OCI-LY7 (cell line): ENCODE results near the gene S100PBP. TPM values are rescaled to one million over a fixed set of nuclear protein-coding genes. Genes with fewer than 3 reads are reported as not detected.

Experiments used
- BruUV-seq: library from RNA; stranded (reverse); fragments of 400-500 nt; replicated peaks from 2 replicates; lab custom pipeline; 2021; lab: Mats Ljungman, UMichigan
- CTCF ChIA-PET: fragments of 300-600 bp; sonication (Branson Sonifier 250); formaldehyde crosslinking; loops from one replicate; lab custom pipeline; 2022; ENCODE audit warnings: antibody characterized with exemption; ENCODE audit not compliant: unreplicated experiment; lab: Charles Lee
- POLR2A ChIA-PET: fragments of 300-600 bp; sonication (Branson Sonifier 250); formaldehyde crosslinking; loops from one replicate; lab custom pipeline; 2022; ENCODE audit warnings: antibody characterized with exemption; lab: Charles Lee
- DNase-seq: peaks from one replicate; pipeline ENCODE4 v3.0.0-alpha.2; 2015; ENCODE audit warnings: low spot score
- H2AFZ ChIP-seq: fragments of 200-600 bp; sonication (generic), shearing (Covaris generic); 2 replicates; pipeline ENCODE4 v1.6.1; 2014; ENCODE audit warnings: mild to moderate bottlenecking, antibody characterized with exemption, low read length, moderate library complexity
- H3K27ac ChIP-seq: fragments of 200-600 bp; sonication (generic); 2 replicates; pipeline ENCODE4 v1.5.1; 2014; ENCODE audit warnings: mixed run types, low read depth, mild to moderate bottlenecking, moderate library complexity, low read length, inconsistent platforms; ENCODE audit not compliant: poor library complexity, severe bottlenecking
- H3K36me3 ChIP-seq: fragments of 200-600 bp; sonication (generic); 2 replicates; pipeline ENCODE4 v1.6.1; 2014; ENCODE audit warnings: mild to moderate bottlenecking, antibody characterized with exemption, low read length, moderate library complexity, mixed read lengths; ENCODE audit not compliant: insufficient read depth
- H3K4me1 ChIP-seq: fragments of 200-600 bp; sonication (generic); 2 replicates; pipeline ENCODE4 v1.5.1; 2014; ENCODE audit warnings: mild to moderate bottlenecking, low read length; ENCODE audit not compliant: insufficient read depth, poor library complexity, severe bottlenecking
- H3K4me2 ChIP-seq: fragments of 200-600 bp; sonication (generic); 2 replicates; pipeline ENCODE4 v1.6.1; 2014; ENCODE audit warnings: mild to moderate bottlenecking, low read length
- H3K4me3 ChIP-seq: fragments of 200-600 bp; sonication (generic); 2 replicates; pipeline ENCODE4 v1.5.1; 2014; ENCODE audit warnings: mild to moderate bottlenecking, low read depth, low read length; ENCODE audit not compliant: poor library complexity, severe bottlenecking
- H3K79me2 ChIP-seq: fragments of 200-600 bp; sonication (generic); 2 replicates; pipeline ENCODE4 v1.6.1; 2016; ENCODE audit warnings: low read depth, mild to moderate bottlenecking, low read length, moderate library complexity, mixed read lengths; ENCODE audit not compliant: insufficient read depth
- H3K9me2 ChIP-seq: fragments of 200-600 bp; sonication (generic); 2 replicates; pipeline ENCODE4 v1.6.1; 2016; ENCODE audit warnings: mild to moderate bottlenecking, low read length, mixed read lengths; ENCODE audit not compliant: insufficient read depth
- H3K9me3 ChIP-seq: fragments of 200-600 bp; sonication (generic); 2 replicates; pipeline ENCODE4 v1.6.1; 2014; ENCODE audit warnings: mild to moderate bottlenecking, mixed run types, low read length, mixed read lengths
- H4K20me1 ChIP-seq: fragments of 200-600 bp; sonication (generic); 2 replicates; pipeline ENCODE4 v1.6.1; 2014; ENCODE audit warnings: mild to moderate bottlenecking, antibody characterized with exemption, low read length, moderate library complexity, mixed read lengths; ENCODE audit not compliant: insufficient read depth
- CTCF ChIP-seq: fragments of 200-600 bp; sonication (generic); conservative IDR thresholded peaks from 2 replicates; pipeline ENCODE4 v1.5.1; 2014; ENCODE audit warnings: mild to moderate bottlenecking, antibody characterized with exemption, low read length, moderate library complexity, mixed read lengths
- EZH2phosphoT487 ChIP-seq: fragments of 200-600 bp; sonication (generic); IDR thresholded peaks from 2 replicates; pipeline ENCODE4 v1.6.1; 2018; ENCODE audit warnings: low read depth, borderline replicate concordance, mild to moderate bottlenecking, mixed run types, antibody characterized with exemption, low read length, moderate library complexity, mixed read lengths
- intact Hi-C: fragments of 100-400 bp; cut with micrococcal nuclease; formaldehyde crosslinking; loops from one replicate; pipeline ENCODE4 v1.10.0; 2022; ENCODE audit not compliant: unreplicated experiment
- total RNA-seq, 2 experiments: library from RNA; depleted of rRNA in 1 of 2; stranded (reverse); fragments of >200 nt in 1 of 2; shearing (Covaris generic) in 1 of 2; gene quantifications; 2 replicates each; pipeline ENCODE4 v1.2.3, GENCODE V29; 2014 to 2022

S100PBP gene
- total RNA-seq, 2 experiments from 2014 or later: 72.1 to 136 TPM

DNA sequence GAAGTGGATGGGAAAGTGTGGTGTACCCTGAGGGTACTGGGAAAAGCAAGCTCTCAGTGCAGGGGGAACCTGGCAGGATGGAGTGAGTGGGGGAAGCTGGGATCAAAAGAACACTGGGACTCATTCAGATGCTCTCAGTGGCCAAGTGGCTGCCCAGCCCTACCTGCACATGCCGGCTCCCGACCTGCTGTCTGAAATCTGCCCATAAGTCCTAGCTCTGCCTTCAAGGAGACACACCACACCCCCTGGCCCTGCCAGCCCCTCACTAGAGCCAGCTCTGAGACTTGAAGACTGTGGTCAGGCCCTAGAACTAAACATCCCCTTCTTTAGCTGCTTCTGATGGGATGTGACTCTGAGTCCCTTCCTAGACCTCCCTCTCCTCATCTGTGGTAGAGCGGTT is 81.5 kb downstream of the S100PBP start:
- Histone ChIP-seq H3K27ac (no peak overlapping the region), H3K9me3 (no peaks in the 10 kb centered on the region), H3K4me1 (peaks cover 5% of the 10 kb centered on the region), H3K4me2 (no peak overlapping the region), H3K9me2 (no peaks in the 10 kb centered on the region), H2AFZ (no peak overlapping the region), H3K36me3 (no peaks in the 10 kb centered on the region), H4K20me1 (no peaks in the 10 kb centered on the region), H3K4me3 (no peak overlapping the region), H3K79me2 (no peaks in the 10 kb centered on the region)
- DNase-seq: no peak
- TF ChIP-seq CTCF: no peak
- TF ChIP-seq EZH2phosphoT487: no peak
- intact Hi-C loops: no loop called here
- ChIA-PET CTCF (interaction anchor here (1.2 kb wide), 1 partner anchor 187 kb away, joined by 3 read pairs; no protein-coding TSS in a partner anchor), POLR2A (interaction anchor here (0.6 to 0.9 kb wide), 2 partner anchors 41 to 470 kb away, joined by 3 to 4 read pairs; no protein-coding TSS in a partner anchor)
- BruUV-seq: no TSS peak

GRCh38 chr1:32899586-32900296 is 82.3 kb downstream of the S100PBP start:
- Histone ChIP-seq H3K4me3 (no peak overlapping the region), H3K4me2 (no peak overlapping the region), H4K20me1 (no peaks in the 10 kb centered on the region), H3K27ac (no peak overlapping the region), H2AFZ (no peak overlapping the region), H3K36me3 (no peaks in the 10 kb centered on the region), H3K4me1 (peaks cover 5% of the 10 kb centered on the region), H3K9me3 (no peaks in the 10 kb centered on the region), H3K79me2 (no peaks in the 10 kb centered on the region), H3K9me2 (no peaks in the 10 kb centered on the region)
- no peak for TF ChIP-seq EZH2phosphoT487
- POLR2A ChIA-PET: interaction anchor here (0.6 kb wide), 1 partner anchor 24 kb away, joined by 3 read pairs; no protein-coding TSS in a partner anchor
- CTCF ChIA-PET: no interaction called here
- intact Hi-C loops: no loop called here
- DNase-seq: no peak
- BruUV-seq: no TSS peak

DNA sequence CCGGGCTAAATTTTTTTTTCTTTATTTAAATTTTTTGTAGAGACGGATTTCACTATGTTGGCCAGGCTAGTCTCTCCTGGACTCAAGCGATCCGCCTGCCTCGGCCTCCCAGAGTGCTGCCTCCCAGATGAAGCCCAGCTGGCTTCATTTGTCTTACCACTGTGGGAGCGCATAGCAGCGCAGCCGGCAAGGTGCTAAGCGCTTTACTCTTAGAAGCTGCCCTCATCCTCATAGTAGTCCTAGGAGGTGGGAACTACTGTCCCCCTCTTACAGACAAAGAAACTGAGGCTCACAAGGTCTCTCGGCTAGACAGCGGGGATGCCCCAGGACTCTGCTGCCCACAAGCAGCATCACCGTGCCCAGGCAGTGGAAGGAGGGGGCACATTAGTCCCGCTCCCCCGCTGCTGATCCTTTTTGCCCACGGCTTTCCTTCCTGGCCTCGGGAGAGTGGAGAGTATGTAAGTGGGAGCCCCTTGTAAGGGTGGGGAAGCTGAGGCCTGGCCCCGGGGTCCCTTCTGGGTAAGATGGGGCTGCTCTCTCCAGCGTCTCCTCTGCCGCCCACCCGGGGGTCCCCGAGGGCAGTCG is 83.0 kb downstream of the S100PBP start:
- peaks cover 5% of the 10 kb centered on the region for H3K4me1 ChIP-seq
- TF ChIP-seq CTCF (no peak), EZH2phosphoT487 (no peak)
- H2AFZ ChIP-seq: 0 out of 2 replicates have a peak overlapping the region, but pooled peaks have one; percentile 20
- no peaks in the 10 kb centered on the region for H3K9me2 ChIP-seq
- no peaks in the 10 kb centered on the region for H4K20me1 ChIP-seq
- H3K79me2 ChIP-seq: no peaks in the 10 kb centered on the region
- H3K4me2 ChIP-seq: peak overlapping the region; percentile 62
- ChIA-PET CTCF (no interaction called here), POLR2A (no interaction called here)
- BruUV-seq: no TSS peak
- no peaks in the 10 kb centered on the region for H3K9me3 ChIP-seq
- intact Hi-C loops: no loop called here
- no peak overlapping the region for H3K27ac ChIP-seq
- H3K36me3 ChIP-seq: no peaks in the 10 kb centered on the region
- DNase-seq: no peak
- peak overlapping the region; percentile 60 for H3K4me3 ChIP-seq
